Type B pancreatic cell (in vitro differentiated cells): ENCODE results near the gene PLEK. TPM values are rescaled to one million over a fixed set of nuclear protein-coding genes. Genes with fewer than 3 reads are reported as not detected.

Source experiments
- DNase-seq: peaks from one replicate; pipeline ENCODE4 v3.0.0; 2021; ENCODE audit warnings: mixed read lengths; ENCODE audit not compliant: unreplicated experiment; ENCODE audit errors: extremely low spot score
- H3K27ac Mint-ChIP-seq: 2 replicates; pipeline ENCODE4 v1.8.0; 2021; ENCODE audit warnings: mild to moderate bottlenecking, mixed read lengths
- H3K27me3 Mint-ChIP-seq: 2 replicates; pipeline ENCODE4 v1.8.0; 2021; ENCODE audit warnings: mixed read lengths
- H3K36me3 Mint-ChIP-seq: 2 replicates; pipeline ENCODE4 v1.8.0; 2021; ENCODE audit warnings: mixed read lengths
- H3K4me1 Mint-ChIP-seq: one replicate; pipeline ENCODE4 v1.8.0; 2021; ENCODE audit warnings: mixed read lengths; ENCODE audit not compliant: unreplicated experiment
- H3K4me3 Mint-ChIP-seq: 2 replicates; pipeline ENCODE4 v1.8.0; 2021; ENCODE audit warnings: mild to moderate bottlenecking, mixed read lengths
- H3K9me3 Mint-ChIP-seq: 2 replicates; pipeline ENCODE4 v1.8.0; 2021; ENCODE audit warnings: mixed read lengths
- CTCF ChIP-seq: fragments of 200-600 bp; sonication (generic); conservative IDR thresholded peaks from 2 replicates; pipeline ENCODE4 v1.5.0; 2021; ENCODE audit warnings: antibody characterized with exemption, mild to moderate bottlenecking
- total RNA-seq: library from RNA; stranded (reverse); gene quantifications from 2 replicates; pipeline ENCODE4 v1.2.1, GENCODE V29; 2021; ENCODE audit warnings: low replicate concordance

PLEK gene
- total RNA-seq, 1 donor from 2014 or later = not detected

- H3K9me3 Mint-ChIP-seq = peaks cover under 1% of the 10 kb centered on the region
- no peaks in the 10 kb centered on the region for H3K36me3 Mint-ChIP-seq
- no peak for DNase-seq
- TF ChIP-seq CTCF = no peak
- no peak overlapping the region for H3K27ac Mint-ChIP-seq
- H3K4me3 Mint-ChIP-seq = no peak overlapping the region
- peaks cover 11% of the 10 kb centered on the region for H3K27me3 Mint-ChIP-seq
- no peaks in the 10 kb centered on the region for H3K4me1 Mint-ChIP-seq
These were observed 61.9 kb downstream of the PLEK start for GRCh38 chr2:68426848-68427579.

- no peak overlapping the region for H3K27ac Mint-ChIP-seq
- DNase-seq = no peak
These were observed 63.0 kb downstream of the PLEK start for GRCh38 chr2:68428126-68428525.

GRCh38 chr2:68428746-68429145 is 63.7 kb downstream of the PLEK start:
- Mint-ChIP-seq H3K4me1 (no peaks in the 10 kb centered on the region), H3K27me3 (peaks cover 10% of the 10 kb centered on the region), H3K9me3 (no peaks in the 10 kb centered on the region), H3K4me3 (no peak overlapping the region), H3K27ac (no peak overlapping the region), H3K36me3 (no peaks in the 10 kb centered on the region)
- no peak for TF ChIP-seq CTCF
- DNase-seq = no peak

More at GRCh38 chr2:68428126-68428525, 63.0 kb downstream of the PLEK start:
- no peak for TF ChIP-seq CTCF
- no peak overlapping the region for H3K4me3 Mint-ChIP-seq
- no peaks in the 10 kb centered on the region for H3K9me3 Mint-ChIP-seq
- H3K27me3 Mint-ChIP-seq = peaks cover 10% of the 10 kb centered on the region
- H3K36me3 Mint-ChIP-seq = no peaks in the 10 kb centered on the region
- H3K4me1 Mint-ChIP-seq = no peaks in the 10 kb centered on the region

- Mint-ChIP-seq H3K27ac (no peak overlapping the region), H3K36me3 (no peaks in the 10 kb centered on the region), H3K9me3 (no peaks in the 10 kb centered on the region), H3K4me3 (no peak overlapping the region), H3K4me1 (no peaks in the 10 kb centered on the region), H3K27me3 (peaks cover 10% of the 10 kb centered on the region)
- no peak for DNase-seq
- TF ChIP-seq CTCF = no peak
These were observed 64.3 kb downstream of the PLEK start for GRCh38 chr2:68429311-68429826.

GRCh38 chr2:68431316-68431972 is 66.4 kb downstream of the PLEK start:
- no peak for TF ChIP-seq CTCF
- Mint-ChIP-seq H3K4me3 (no peak overlapping the region), H3K27me3 (peaks cover 10% of the 10 kb centered on the region), H3K9me3 (no peaks in the 10 kb centered on the region), H3K4me1 (peaks cover 4% of the 10 kb centered on the region), H3K36me3 (no peaks in the 10 kb centered on the region), H3K27ac (no peak overlapping the region)
- no peak for DNase-seq
